Transverse colon (tissue), 4 donors: ENCODE results near the gene PLEKHM2. TPM values are rescaled to one million over a fixed set of nuclear protein-coding genes. Genes with fewer than 3 reads are reported as not detected.

Experiments
- DNase-seq: peaks from one replicate; pipeline ENCODE4 v3.0.0-alpha.2; 2019
- H3K27ac ChIP-seq, 4 donors: fragments of 200-600 bp; sonication (generic); 2 replicates each; pipeline ENCODE4 v1.5.1; 2016 to 2018; ENCODE audit warnings: inconsistent platforms in 4 of 4
- H3K27me3 ChIP-seq: fragments of 200-600 bp; sonication (generic); 2 replicates; pipeline ENCODE4 v1.5.1; 2017; ENCODE audit warnings: inconsistent platforms
- H3K36me3 ChIP-seq, 4 donors: fragments of 200-600 bp; sonication (generic); 2 replicates each; pipeline ENCODE4 v1.5.1; 2017 to 2019; ENCODE audit warnings: inconsistent platforms in 4 of 4
- H3K4me1 ChIP-seq, 4 donors: fragments of 200-600 bp; sonication (generic); 2 replicates each; pipeline ENCODE4 v1.5.1; 2017 to 2020; ENCODE audit warnings: inconsistent platforms in 4 of 4
- H3K4me3 ChIP-seq, 4 donors: fragments of 200-600 bp; sonication (generic); 1 replicate in 1 of 4; 2 replicates in 3 of 4; pipeline versions ENCODE4 v1.5.1 to v1.6.1; 2017 to 2019; ENCODE audit warnings: inconsistent platforms in 4 of 4
- H3K9me3 ChIP-seq, 2 donors: fragments of 200-600 bp; sonication (generic); 2 replicates each; pipeline ENCODE4 v1.5.1; 2017 to 2019; ENCODE audit warnings: inconsistent platforms in 2 of 2
- EP300 ChIP-seq: sonication (generic); formaldehyde crosslinking; IDR thresholded peaks from one replicate; pipeline ENCODE4 v1.6.1; 2017; ENCODE audit warnings: antibody characterized with exemption, low read depth
- POLR2A ChIP-seq: fragments of 450-650 bp; IDR thresholded peaks from one replicate; pipeline ENCODE4 v1.6.1; 2016; ENCODE audit warnings: antibody characterized with exemption, mild to moderate bottlenecking, moderate library complexity
- POLR2AphosphoS5 ChIP-seq, 3 donors: sonication (generic); formaldehyde crosslinking; IDR thresholded peaks; one replicate each; pipeline ENCODE4 v1.6.1; 2016; ENCODE audit warnings: antibody characterized with exemption in 3 of 3
- WGBS, 2 donors: methylation state at CpG; one replicate each; pipeline ENCODE4 v1.1.5; 2018; ENCODE audit warnings: low coverage in 1 of 2; 5-methylcytosine and 5-hydroxymethylcytosine counted together
- in situ Hi-C, 4 donors: fragments of 200-750 bp; cut with MboI; loops; one replicate each; pipeline versions ENCODE4 v1.15.0 to v1.15.1; 2017; ENCODE audit warnings: low sequenced_read_pairs in 3 of 4, low pct_ligation_motif_present in 1 of 4, low pct_unique_long_range_greater_than_20kb in 1 of 4
- intact Hi-C: fragments of 100-400 bp; cut with DNase I; formaldehyde crosslinking; loops from one replicate; pipeline ENCODE4 v1.15.1; 2023; ENCODE audit warnings: low total_unique reads
- total RNA-seq, 4 donors: library from RNA; depleted of rRNA; stranded (reverse); fragments of >200 nt; gene quantifications; one replicate each; pipeline ENCODE4 v1.1.0, GENCODE V29; 2016
- TF ChIP-seq, protein P1 (sequence below), 5 experiments: fragments of 200-600 bp in 3 of 5; fragments of 450-650 bp in 2 of 5; sonication (generic) in 3 of 5; IDR thresholded peaks; 1 replicate in 2 of 5; 2 replicates in 3 of 5; pipeline ENCODE4 v1.5.1; 2016 to 2017; ENCODE audit warnings: antibody characterized with exemption in 5 of 5, inconsistent platforms in 3 of 5, mild to moderate bottlenecking in 2 of 5, moderate library complexity in 1 of 5

Gene PLEKHM2
- total RNA-seq, 4 donors from 2014 or later: 27.7 to 40.3 (median 33.0) TPM

GRCh38 chr1:15758953-15759661 lies 75.0 kb downstream of the PLEKHM2 start:
- in situ Hi-C loops: no loop called here
- DNase-seq: no peak
- Histone ChIP-seq H3K27me3 (peaks cover 20% of the 10 kb centered on the region), H3K4me3 (peak overlapping the region; percentile 32 to 84 (median 76)), H3K4me1 (peaks cover 6 to 84% (median 48%) of the 10 kb centered on the region in 4 donors), H3K9me3 (no peaks in the 10 kb centered on the region), H3K27ac (peak overlapping the region; percentile 71 to 87 (median 85)), H3K36me3 (no peaks in the 10 kb centered on the region)
- WGBS, 2 donors: 9% methylated on average over 24 of the region's 58 CpGs; no CpG with 5 or more reads in 1 of the 2 donors
- TF ChIP-seq POLR2AphosphoS5 (IDR thresholded peaks at IDR 0.05) (no peak), POLR2A (no peak), EP300 (no peak)
- TF ChIP-seq, protein P1, sequence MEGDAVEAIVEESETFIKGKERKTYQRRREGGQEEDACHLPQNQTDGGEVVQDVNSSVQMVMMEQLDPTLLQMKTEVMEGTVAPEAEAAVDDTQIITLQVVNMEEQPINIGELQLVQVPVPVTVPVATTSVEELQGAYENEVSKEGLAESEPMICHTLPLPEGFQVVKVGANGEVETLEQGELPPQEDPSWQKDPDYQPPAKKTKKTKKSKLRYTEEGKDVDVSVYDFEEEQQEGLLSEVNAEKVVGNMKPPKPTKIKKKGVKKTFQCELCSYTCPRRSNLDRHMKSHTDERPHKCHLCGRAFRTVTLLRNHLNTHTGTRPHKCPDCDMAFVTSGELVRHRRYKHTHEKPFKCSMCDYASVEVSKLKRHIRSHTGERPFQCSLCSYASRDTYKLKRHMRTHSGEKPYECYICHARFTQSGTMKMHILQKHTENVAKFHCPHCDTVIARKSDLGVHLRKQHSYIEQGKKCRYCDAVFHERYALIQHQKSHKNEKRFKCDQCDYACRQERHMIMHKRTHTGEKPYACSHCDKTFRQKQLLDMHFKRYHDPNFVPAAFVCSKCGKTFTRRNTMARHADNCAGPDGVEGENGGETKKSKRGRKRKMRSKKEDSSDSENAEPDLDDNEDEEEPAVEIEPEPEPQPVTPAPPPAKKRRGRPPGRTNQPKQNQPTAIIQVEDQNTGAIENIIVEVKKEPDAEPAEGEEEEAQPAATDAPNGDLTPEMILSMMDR (IDR thresholded peaks at IDR 0.05): no peak
- intact Hi-C loops: no loop called here

DNA sequence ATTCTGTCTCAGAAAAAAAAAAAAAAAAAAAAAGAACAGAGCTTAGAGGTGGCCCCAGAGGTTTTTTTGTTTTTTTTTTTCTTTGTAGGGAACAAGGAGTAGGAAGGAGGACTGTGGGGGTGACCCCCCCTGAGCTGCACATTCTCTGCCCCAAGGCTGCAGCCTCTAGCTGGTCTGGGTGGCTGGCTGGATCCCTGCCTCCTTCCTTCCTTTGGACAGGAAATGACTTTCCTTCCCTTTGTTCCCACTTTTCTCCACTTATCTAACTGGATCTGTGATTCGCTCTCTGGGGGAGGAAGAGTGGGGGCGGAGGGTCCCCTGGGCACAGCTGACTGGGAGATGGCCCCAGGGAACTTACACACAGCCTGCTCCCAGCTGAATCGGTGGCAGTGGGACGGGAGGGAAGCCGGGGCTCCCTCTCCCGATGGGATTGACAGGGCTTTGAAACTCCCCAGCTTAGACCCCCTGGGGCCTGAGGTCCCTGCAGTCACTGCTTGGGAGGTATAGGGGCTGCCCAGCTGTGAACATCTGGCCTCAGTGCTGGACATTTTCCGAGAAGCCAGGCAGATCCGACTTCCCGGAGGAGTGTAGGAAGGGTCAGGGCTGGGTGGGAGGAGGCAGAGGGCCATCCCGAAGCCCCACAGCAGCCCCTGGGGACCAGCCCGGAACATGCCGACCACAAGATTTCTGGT lies 76.5 kb downstream of the PLEKHM2 start:
- in situ Hi-C loops: no loop called here
- H3K9me3 ChIP-seq: no peaks in the 10 kb centered on the region
- H3K4me3 ChIP-seq: peak overlapping the region in 2 of 4 donors; percentile 5 to 9
- WGBS, 2 donors: 62% methylated on average over 10 of the region's 12 CpGs; no CpG with 5 or more reads in 1 of the 2 donors
- peak; percentile 30 for DNase-seq
- intact Hi-C loops: no loop called here
- peaks cover 13 to 92% (median 58%) of the 10 kb centered on the region in 4 donors for H3K4me1 ChIP-seq
- H3K27me3 ChIP-seq: peaks cover 20% of the 10 kb centered on the region
- H3K36me3 ChIP-seq: no peaks in the 10 kb centered on the region
- TF ChIP-seq, protein P1 (IDR thresholded peaks at IDR 0.05): no peak
- TF ChIP-seq POLR2AphosphoS5 (IDR thresholded peaks at IDR 0.05) (peak in 2 of 3 donors; percentile 30 to 51), POLR2A (no peak), EP300 (no peak)
- H3K27ac ChIP-seq: peak overlapping the region; percentile 71 to 87 (median 85)

GRCh38 chr1:15761366-15762128 lies 77.4 kb downstream of the PLEKHM2 start:
- Histone ChIP-seq H3K27ac (peak overlapping the region; percentile 71 to 87 (median 85)), H3K4me1 (peaks cover 13 to 83% (median 50%) of the 10 kb centered on the region in 4 donors), H3K36me3 (no peaks in the 10 kb centered on the region), H3K4me3 (no peak overlapping the region), H3K27me3 (peaks cover 20% of the 10 kb centered on the region), H3K9me3 (no peaks in the 10 kb centered on the region)
- in situ Hi-C loops: no loop called here
- intact Hi-C loops: no loop called here
- WGBS, 2 donors: 49 to 60% methylated on average over 8 of the region's 8 CpGs
- no peak for DNase-seq
- TF ChIP-seq EP300 (no peak), POLR2AphosphoS5 (IDR thresholded peaks at IDR 0.05) (no peak), POLR2A (no peak)
- TF ChIP-seq, protein P1 (IDR thresholded peaks at IDR 0.05): no peak

DNA sequence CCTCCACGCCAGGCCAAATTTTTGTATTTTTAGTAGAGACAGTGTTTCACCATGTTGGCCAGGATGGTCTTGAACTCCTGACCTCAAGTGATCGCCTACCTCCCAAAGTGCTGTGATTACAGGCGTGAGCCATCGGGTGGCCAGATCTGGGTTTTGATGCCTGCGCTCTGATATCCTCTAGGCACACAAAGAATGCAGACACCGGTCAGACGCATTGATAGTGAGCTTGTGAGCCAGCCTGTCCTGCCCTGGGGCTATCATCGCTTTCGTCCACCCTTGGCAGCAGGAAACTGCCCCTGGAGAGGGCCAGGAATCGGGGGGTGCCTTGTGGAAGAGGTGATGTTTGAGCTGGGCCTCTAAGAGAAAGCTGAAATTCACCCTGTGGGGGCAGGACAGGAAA lies 78.4 kb downstream of the PLEKHM2 start:
- Histone ChIP-seq H3K27me3 (peaks cover 17% of the 10 kb centered on the region), H3K9me3 (no peaks in the 10 kb centered on the region), H3K4me1 (peaks cover 13 to 73% (median 49%) of the 10 kb centered on the region in 4 donors), H3K27ac (peak overlapping the region in 3 of 4 donors; percentile 83 to 87 (median 83)), H3K36me3 (peaks cover 0 to 5% (median 2%) of the 10 kb centered on the region in 4 donors), H3K4me3 (no peak overlapping the region)
- in situ Hi-C loops: no loop called here
- 76 to 100% methylated on average over 3 to 10 of the region's 10 CpGs for WGBS, 2 donors
- intact Hi-C loops: no loop called here
- TF ChIP-seq POLR2A (no peak), EP300 (no peak), POLR2AphosphoS5 (IDR thresholded peaks at IDR 0.05) (no peak)
- TF ChIP-seq, protein P1 (IDR thresholded peaks at IDR 0.05): no peak
- DNase-seq: no peak
